T-cell (primary cell): ENCODE data around the gene ACBD7. TPM values are rescaled to one million over a fixed set of nuclear protein-coding genes. Genes with fewer than 3 reads are reported as not detected.

Experiments used
- ATAC-seq, 4 experiments: fragments of 200-7000 bp in 3 of 4; fragments of 150-1000 bp in 1 of 4; cut with Tn5 transposase; replicated peaks in 1 of 4; 1 replicate in 3 of 4; 2 replicates in 1 of 4; pipeline ENCODE4 v1.10.0; 2021; ENCODE audit warnings: moderate library complexity in 3 of 4, mild to moderate bottlenecking in 2 of 4, moderate number of reproducible peaks in 1 of 4
- CTCF ChIA-PET, 2 donors: fragments of 300-600 bp; sonication (Branson Sonifier 250); formaldehyde crosslinking; loops; one replicate each; lab custom pipeline; 2022; ENCODE audit warnings: antibody characterized with exemption in 2 of 2; lab: Charles Lee
- POLR2A ChIA-PET, 2 donors: fragments of 300-600 bp; sonication (Branson Sonifier 250); formaldehyde crosslinking; loops; one replicate each; lab custom pipeline; 2022; ENCODE audit warnings: antibody characterized with exemption in 2 of 2; lab: Charles Lee
- DNase-seq, 35 experiments: peaks; one replicate each; pipeline versions ENCODE4 v3.0.0 to v3.0.0-alpha.2; 2013 to 2023
- H3K27ac ChIP-seq: one replicate; pipeline ENCODE4 v1.5.1; 2013; ENCODE audit warnings: low read length
- H3K27me3 ChIP-seq, 2 experiments: replicated peaks in 1 of 2; 1 replicate in 1 of 2; 2 replicates in 1 of 2; pipeline versions ENCODE4 v1.6.1 to v1.7.0; 2013; ENCODE audit warnings: low read length in 1 of 2, mixed read lengths in 1 of 2; ENCODE audit not compliant: control insufficient read depth in 2 of 2, insufficient read depth in 2 of 2; ENCODE audit errors: extremely low read depth in 1 of 2
- H3K36me3 ChIP-seq, 2 donors: 1 replicate in 1 of 2; 2 replicates in 1 of 2; pipeline versions ENCODE4 v1.6.1 to v1.7.0; 2013; ENCODE audit warnings: low read length in 1 of 2; ENCODE audit not compliant: control insufficient read depth in 2 of 2, insufficient read depth in 1 of 2; ENCODE audit errors: extremely low read depth in 1 of 2
- H3K4me1 ChIP-seq, 2 experiments: 1 replicate in 1 of 2; 2 replicates in 1 of 2; pipeline versions ENCODE4 v1.6.1 to v1.7.0; 2013; ENCODE audit warnings: low read length in 2 of 2, mixed read lengths in 1 of 2; ENCODE audit not compliant: insufficient read depth in 2 of 2, control insufficient read depth in 1 of 2; ENCODE audit errors: extremely low read depth in 1 of 2
- H3K4me3 ChIP-seq, 2 donors: 1 replicate in 1 of 2; 2 replicates in 1 of 2; pipeline versions ENCODE4 v1.5.1 to v1.7.0; 2013; ENCODE audit warnings: mild to moderate bottlenecking in 2 of 2, low read length in 1 of 2, moderate library complexity in 1 of 2; ENCODE audit not compliant: control insufficient read depth in 1 of 2; ENCODE audit errors: extremely low read depth in 1 of 2
- H3K9me3 ChIP-seq: 2 replicates; pipeline ENCODE4 v1.7.0; 2013
- H3K27ac Mint-ChIP-seq, 2 donors: one replicate each; pipeline ENCODE4 v1.8.0; 2020 to 2021; ENCODE audit warnings: mild to moderate bottlenecking in 2 of 2, mixed read lengths in 2 of 2
- H3K27me3 Mint-ChIP-seq, 2 donors: one replicate each; pipeline ENCODE4 v1.8.0; 2021 to 2022; ENCODE audit warnings: mixed read lengths in 2 of 2
- H3K36me3 Mint-ChIP-seq: one replicate; pipeline ENCODE4 v1.8.0; 2021; ENCODE audit warnings: mixed read lengths
- H3K4me1 Mint-ChIP-seq, 3 donors: one replicate each; pipeline ENCODE4 v1.8.0; 2020 to 2022; ENCODE audit warnings: mixed read lengths in 3 of 3, mild to moderate bottlenecking in 1 of 3
- H3K4me3 Mint-ChIP-seq, 3 donors: one replicate each; pipeline ENCODE4 v1.8.0; 2020 to 2022; ENCODE audit warnings: mild to moderate bottlenecking in 3 of 3, mixed read lengths in 3 of 3, moderate library complexity in 3 of 3
- H3K9me3 Mint-ChIP-seq, 3 donors: one replicate each; pipeline ENCODE4 v1.8.0; 2020 to 2022; ENCODE audit warnings: mixed read lengths in 3 of 3
- WGBS: methylation state at CpG from one replicate; pipeline ENCODE4 v1.1.5; 2013; ENCODE audit warnings: missing lambda C conversion rate; ENCODE audit not compliant: insufficient coverage; 5-methylcytosine and 5-hydroxymethylcytosine counted together
- total RNA-seq, 35 experiments: library from RNA in 6 of 35; stranded (reverse) in 6 of 35; fragments of 120-200 nt in 1 of 35; gene quantifications; one replicate each; pipeline versions ENCODE4 v1.2.1 to v1.2.4 and lab custom pipeline; 2013 to 2026

ACBD7 gene
- total RNA-seq, 5 donors from 2014 or later (not counting 1 experiment from before 2014, with no cell fraction given) = 0.28 to 0.98 (median 0.35) TPM; not detected in 2

GRCh38 chr10:15124190-15124589 is 35.6 kb upstream of the ACBD7 start:
- peaks cover 45% of the 10 kb centered on the region for H3K36me3 Mint-ChIP-seq

GRCh38 chr10:15123749-15124184 is 35.2 kb upstream of the ACBD7 start:
- no peaks in the 10 kb centered on the region for H3K9me3 ChIP-seq
- peak overlapping the region; percentile 37 to 46 for H3K27ac Mint-ChIP-seq
- peaks cover 42% of the 10 kb centered on the region for H3K36me3 Mint-ChIP-seq
- DNase-seq (no peak), ATAC-seq (peak in 2 of 4 experiments; percentile 43)
- peaks cover 6 to 16% (median 6%) of the 10 kb centered on the region in 3 donors for H3K4me1 Mint-ChIP-seq
- H3K27me3 Mint-ChIP-seq = no peaks in the 10 kb centered on the region
- ChIA-PET POLR2A (no interaction called here), CTCF (no interaction called here)
- no peak overlapping the region for H3K4me3 ChIP-seq
- H3K4me3 Mint-ChIP-seq = no peak overlapping the region
- H3K36me3 ChIP-seq = peaks cover 22 to 57% of the 10 kb centered on the region in 2 donors
- H3K27me3 ChIP-seq = no peaks in the 10 kb centered on the region
- no peak overlapping the region for H3K27ac ChIP-seq
- H3K9me3 Mint-ChIP-seq = no peaks in the 10 kb centered on the region
- WGBS = 20% methylated on average over 1 of the region's 3 CpGs
- no peaks in the 10 kb centered on the region for H3K4me1 ChIP-seq

More at GRCh38 chr10:15124190-15124589, 35.6 kb upstream of the ACBD7 start:
- Mint-ChIP-seq H3K9me3 (no peaks in the 10 kb centered on the region), H3K27ac (peak overlapping the region; percentile 37 to 46), H3K4me3 (no peak overlapping the region), H3K4me1 (peaks cover 6 to 16% (median 6%) of the 10 kb centered on the region in 3 donors), H3K27me3 (no peaks in the 10 kb centered on the region)
- POLR2A ChIA-PET = no interaction called here
- H3K27me3 ChIP-seq = no peaks in the 10 kb centered on the region
- peaks cover 22 to 55% of the 10 kb centered on the region in 2 donors for H3K36me3 ChIP-seq
- no peaks in the 10 kb centered on the region for H3K4me1 ChIP-seq
- no peak overlapping the region for H3K4me3 ChIP-seq
- DNase-seq = no peak
- WGBS = 100% methylated on average over 3 of the region's 9 CpGs
- CTCF ChIA-PET = no interaction called here
- ATAC-seq = no peak
- H3K27ac ChIP-seq = no peak overlapping the region
- no peaks in the 10 kb centered on the region for H3K9me3 ChIP-seq

- ChIA-PET CTCF (interaction anchor here in 1 of 2 donors (0.5 to 0.7 kb wide), 2 partner anchors 54 to 295 kb away, joined by 3 to 4 read pairs; no protein-coding TSS in a partner anchor), POLR2A (interaction anchor here in 1 of 2 donors (0.6 kb wide), 1 partner anchor 33 kb away, joined by 3 read pairs; no protein-coding TSS in a partner anchor)
- Histone ChIP-seq H3K36me3 (peaks cover 25 to 51% of the 10 kb centered on the region in 2 donors), H3K4me3 (no peak overlapping the region), H3K9me3 (no peaks in the 10 kb centered on the region), H3K27ac (no peak overlapping the region), H3K27me3 (no peaks in the 10 kb centered on the region), H3K4me1 (no peaks in the 10 kb centered on the region)
- WGBS = 84% methylated on average over 5 of the region's 9 CpGs
- ATAC-seq = peak in 1 of 4 experiments; percentile 32
- Mint-ChIP-seq H3K4me3 (no peak overlapping the region), H3K27ac (peak overlapping the region; percentile 15 to 22), H3K36me3 (peaks cover 31% of the 10 kb centered on the region), H3K9me3 (no peaks in the 10 kb centered on the region), H3K4me1 (peaks cover 6 to 16% (median 6%) of the 10 kb centered on the region in 3 donors), H3K27me3 (no peaks in the 10 kb centered on the region)
- DNase-seq = no peak
Observed at GRCh38 chr10:15122477-15123030, 34.0 kb upstream of the ACBD7 start.

- no peaks in the 10 kb centered on the region for H3K27me3 ChIP-seq
- no peak overlapping the region for H3K27ac ChIP-seq
- Mint-ChIP-seq H3K4me1 (peaks cover 6 to 16% (median 6%) of the 10 kb centered on the region in 3 donors), H3K27me3 (no peaks in the 10 kb centered on the region), H3K9me3 (no peaks in the 10 kb centered on the region), H3K36me3 (peaks cover 31% of the 10 kb centered on the region), H3K4me3 (no peak overlapping the region), H3K27ac (no peak overlapping the region)
- ATAC-seq = no peak
- CTCF ChIA-PET = no interaction called here
- H3K4me1 ChIP-seq = no peaks in the 10 kb centered on the region
- H3K9me3 ChIP-seq = no peaks in the 10 kb centered on the region
- no peak overlapping the region for H3K4me3 ChIP-seq
- WGBS = no CpG with 5 or more reads among the region's 1 CpG
- no peak for DNase-seq
- POLR2A ChIA-PET = no interaction called here
- peaks cover 28 to 49% of the 10 kb centered on the region in 2 donors for H3K36me3 ChIP-seq
Observed at GRCh38 chr10:15121707-15122106, 33.1 kb upstream of the ACBD7 start.

GRCh38 chr10:15120523-15120922 is 31.9 kb upstream of the ACBD7 start:
- H3K4me3 Mint-ChIP-seq = no peak overlapping the region
- H3K27me3 Mint-ChIP-seq = no peaks in the 10 kb centered on the region
- ATAC-seq (no peak), DNase-seq (no peak)
- no peak overlapping the region for H3K27ac Mint-ChIP-seq
- H3K4me1 Mint-ChIP-seq = peaks cover 6 to 19% (median 8%) of the 10 kb centered on the region in 3 donors
- 100% methylated on average over 2 of the region's 5 CpGs for WGBS
- ChIA-PET CTCF (no interaction called here), POLR2A (no interaction called here)
- H3K27me3 ChIP-seq = no peaks in the 10 kb centered on the region
- peaks cover 20 to 50% of the 10 kb centered on the region in 2 donors for H3K36me3 ChIP-seq
- peaks cover 27% of the 10 kb centered on the region for H3K36me3 Mint-ChIP-seq
- H3K4me1 ChIP-seq = no peaks in the 10 kb centered on the region
- H3K9me3 Mint-ChIP-seq = no peaks in the 10 kb centered on the region
- no peaks in the 10 kb centered on the region for H3K9me3 ChIP-seq
- no peak overlapping the region for H3K4me3 ChIP-seq
- H3K27ac ChIP-seq = no peak overlapping the region

- WGBS = no CpG with 5 or more reads among the region's 1 CpG
- H3K36me3 ChIP-seq = peaks cover 11 to 46% of the 10 kb centered on the region in 2 donors
- H3K27me3 ChIP-seq = no peaks in the 10 kb centered on the region
- H3K27me3 Mint-ChIP-seq = no peaks in the 10 kb centered on the region
- no peak overlapping the region for H3K4me3 Mint-ChIP-seq
- H3K4me1 ChIP-seq = no peaks in the 10 kb centered on the region
- H3K27ac ChIP-seq = no peak overlapping the region
- ChIA-PET CTCF (no interaction called here), POLR2A (no interaction called here)
- H3K9me3 Mint-ChIP-seq = no peaks in the 10 kb centered on the region
- no peak overlapping the region for H3K4me3 ChIP-seq
- ATAC-seq (no peak), DNase-seq (no peak)
- H3K27ac Mint-ChIP-seq = peak overlapping the region in 1 of 2 donors; percentile 48
- no peaks in the 10 kb centered on the region for H3K9me3 ChIP-seq
- peaks cover 14% of the 10 kb centered on the region for H3K36me3 Mint-ChIP-seq
- H3K4me1 Mint-ChIP-seq = peaks cover 0 to 7% (median 5%) of the 10 kb centered on the region in 3 donors
Observed at GRCh38 chr10:15118615-15119014, 30.0 kb upstream of the ACBD7 start.
